ENCODE data around the gene AHCYL2. TPM values are rescaled to one million over a fixed set of nuclear protein-coding genes. Genes with fewer than 3 reads are reported as not detected.
"Not testable (repeated sequence)": the region's sequence is repeated elsewhere in the genome, so short reads cannot be mapped to it uniquely, and the experiment has no call there.

The AHCYL2 gene
- total and polyA plus RNA-seq, 2 donors (not counting 1 experiment from before 2014, with no cell fraction given), result 8.8 to 26.2 TPM

- H3K27ac ChIP-seq (ENCODE audit: low read length in 2 of 2); H3K36me3 ChIP-seq (replicated peaks in 1 of 2; ENCODE audit: control extremely low read depth in 1 of 2, control insufficient read depth in 1 of 2, extremely low read depth in 1 of 2, insufficient read depth in 2 of 2, low read length in 1 of 2); intact Hi-C loops (cut with micrococcal nuclease); H4K20me1 ChIP-seq (ENCODE audit: control insufficient read depth, insufficient read depth, low read length, poor library complexity, severe bottlenecking); H3K9me3 Mint-ChIP-seq (ENCODE audit: insufficient read depth); DNase-seq; H3K4me3 ChIP-seq (ENCODE audit: control extremely low read depth in 1 of 5, extremely low read depth in 1 of 5, insufficient read depth in 1 of 5, low read depth in 2 of 5, low read length in 4 of 5); H2AFZ ChIP-seq (ENCODE audit: insufficient read depth, low read depth, low read length, poor library complexity, severe bottlenecking); H3K4me3 Mint-ChIP-seq; H3K4me2 ChIP-seq (replicated peaks; ENCODE audit: low read depth, low read length, poor library complexity, severe bottlenecking); H3K27me3 ChIP-seq (replicated peaks in 1 of 4; ENCODE audit: control extremely low read depth in 1 of 4, control insufficient read depth in 3 of 4, insufficient read depth in 4 of 4, low read length in 3 of 4); ATAC-seq (ENCODE audit: low read depth); H3K27me3 Mint-ChIP-seq; H3K4me1 Mint-ChIP-seq; H3K9ac ChIP-seq (ENCODE audit: low read length); H3K9me3 ChIP-seq (ENCODE audit: control extremely low read depth in 1 of 3, control insufficient read depth in 2 of 3, insufficient read depth in 1 of 3, low read length in 2 of 3); POLR2A ChIA-PET; H3K27ac Mint-ChIP-seq; H3K79me2 ChIP-seq (ENCODE audit: control insufficient read depth, insufficient read depth, low read length): not testable (repeated sequence)
- CTCF ChIA-PET, result interaction anchor here (0.8 to 8.5 kb wide), 11 partner anchors 15 to 255 kb away, joined by 3 to 265 read pairs (median 22); no protein-coding TSS in a partner anchor
- H3K4me1 ChIP-seq (ENCODE audit: control insufficient read depth in 2 of 2, insufficient read depth in 2 of 2, low read length in 2 of 2), result peaks cover 3 to 11% of the 10 kb centered on the region in 2 donors
- whole genome bisulfite sequencing (ENCODE audit: insufficient coverage), result 90% methylated on average over 2 of the region's 8 CpGs
These were observed 7.9 kb upstream of the AHCYL2 start for GRCh38 chr7:129216821-129217416.

- Histone ChIP-seq H3K4me3 (ENCODE audit: control extremely low read depth in 1 of 5, extremely low read depth in 1 of 5, insufficient read depth in 1 of 5, low read depth in 2 of 5, low read length in 4 of 5) (no peak overlapping the region), H4K20me1 (ENCODE audit: control insufficient read depth, insufficient read depth, low read length, poor library complexity, severe bottlenecking) (no peaks in the 10 kb centered on the region), H3K36me3 (replicated peaks in 1 of 2; ENCODE audit: control extremely low read depth in 1 of 2, control insufficient read depth in 1 of 2, extremely low read depth in 1 of 2, insufficient read depth in 2 of 2, low read length in 1 of 2) (no peaks in the 10 kb centered on the region), H3K4me1 (ENCODE audit: control insufficient read depth in 2 of 2, insufficient read depth in 2 of 2, low read length in 2 of 2) (peaks cover 11 to 20% of the 10 kb centered on the region in 2 donors), H3K79me2 (ENCODE audit: control insufficient read depth, insufficient read depth, low read length) (peaks cover 3% of the 10 kb centered on the region), H3K27ac (ENCODE audit: low read length in 2 of 2) (no peak overlapping the region), H3K9ac (ENCODE audit: low read length) (no peak overlapping the region), H2AFZ (ENCODE audit: insufficient read depth, low read depth, low read length, poor library complexity, severe bottlenecking) (no peak overlapping the region), H3K4me2 (replicated peaks; ENCODE audit: low read depth, low read length, poor library complexity, severe bottlenecking) (no peak overlapping the region), H3K9me3 (ENCODE audit: control extremely low read depth in 1 of 3, control insufficient read depth in 2 of 3, insufficient read depth in 1 of 3, low read length in 2 of 3) (peaks cover 0 to 7% (median 0%) of the 10 kb centered on the region in 3 donors), H3K27me3 (replicated peaks in 1 of 4; ENCODE audit: control extremely low read depth in 1 of 4, control insufficient read depth in 3 of 4, insufficient read depth in 4 of 4, low read length in 3 of 4) (no peaks in the 10 kb centered on the region)
- TF ChIP-seq EZH2 (IDR thresholded peaks at IDR 0.05; ENCODE audit: borderline replicate concordance, insufficient read depth, low read depth, low read length, poor library complexity, severe bottlenecking), result no peak
- peak; percentile 96 for TF ChIP-seq CTCF (IDR thresholded peaks at IDR 0.05)
- peak overlapping the region; percentile 37 for H3K27ac Mint-ChIP-seq
- ChIA-PET CTCF (interaction anchor here (0.5 to 8.5 kb wide), 63 partner anchors 9 to 816 kb away, joined by 3 to 265 read pairs (median 4); partner anchors contain the start of gene KCP), POLR2A (interaction anchor here (0.6 to 0.8 kb wide), 3 partner anchors 43 to 183 kb away, joined by 3 to 9 read pairs (median 9); no protein-coding TSS in a partner anchor)
- peak; percentile 82 for ATAC-seq (ENCODE audit: low read depth)
- no peak overlapping the region for H3K4me3 Mint-ChIP-seq
- H3K27me3 Mint-ChIP-seq, result peaks cover 4% of the 10 kb centered on the region
- 13% methylated on average over 9 of the region's 9 CpGs for WGBS (ENCODE audit: insufficient coverage)
- DNase-seq, result peak; percentile 84
- intact Hi-C loops (cut with micrococcal nuclease), result loop anchor here (1.0 kb wide), 2 partner anchors 53 to 254 kb away; no protein-coding TSS in a partner anchor
- H3K4me1 Mint-ChIP-seq, result peaks cover 16% of the 10 kb centered on the region
- no peaks in the 10 kb centered on the region for H3K9me3 Mint-ChIP-seq (ENCODE audit: insufficient read depth)
These were observed 6.2 kb upstream of the AHCYL2 start for GRCh38 chr7:129218514-129219062.

- H3K36me3 ChIP-seq (replicated peaks in 1 of 2; ENCODE audit: control extremely low read depth in 1 of 2, control insufficient read depth in 1 of 2, extremely low read depth in 1 of 2, insufficient read depth in 2 of 2, low read length in 1 of 2); DNase-seq; H3K27ac ChIP-seq (ENCODE audit: low read length in 2 of 2); H3K79me2 ChIP-seq (ENCODE audit: control insufficient read depth, insufficient read depth, low read length); H3K9ac ChIP-seq (ENCODE audit: low read length); H4K20me1 ChIP-seq (ENCODE audit: control insufficient read depth, insufficient read depth, low read length, poor library complexity, severe bottlenecking); H2AFZ ChIP-seq (ENCODE audit: insufficient read depth, low read depth, low read length, poor library complexity, severe bottlenecking); H3K27me3 Mint-ChIP-seq; intact Hi-C loops (cut with micrococcal nuclease); H3K4me2 ChIP-seq (replicated peaks; ENCODE audit: low read depth, low read length, poor library complexity, severe bottlenecking); H3K9me3 Mint-ChIP-seq (ENCODE audit: insufficient read depth); H3K4me3 Mint-ChIP-seq; H3K9me3 ChIP-seq (ENCODE audit: control extremely low read depth in 1 of 3, control insufficient read depth in 2 of 3, insufficient read depth in 1 of 3, low read length in 2 of 3); ATAC-seq (ENCODE audit: low read depth); H3K27ac Mint-ChIP-seq; H3K27me3 ChIP-seq (replicated peaks in 1 of 4; ENCODE audit: control extremely low read depth in 1 of 4, control insufficient read depth in 3 of 4, insufficient read depth in 4 of 4, low read length in 3 of 4); H3K4me3 ChIP-seq (ENCODE audit: control extremely low read depth in 1 of 5, extremely low read depth in 1 of 5, insufficient read depth in 1 of 5, low read depth in 2 of 5, low read length in 4 of 5): not testable (repeated sequence)
- POLR2A ChIA-PET, result interaction anchor here (0.7 to 0.8 kb wide), 2 partner anchors 42 to 52 kb away, joined by 3 to 9 read pairs; no protein-coding TSS in a partner anchor
- H3K4me1 Mint-ChIP-seq, result peaks cover 18% of the 10 kb centered on the region
- WGBS (ENCODE audit: insufficient coverage), result 78% methylated on average over 3 of the region's 4 CpGs
- peaks cover 14 to 21% of the 10 kb centered on the region in 2 donors for H3K4me1 ChIP-seq (ENCODE audit: control insufficient read depth in 2 of 2, insufficient read depth in 2 of 2, low read length in 2 of 2)
- CTCF ChIA-PET, result interaction anchor here (0.5 to 8.5 kb wide), 45 partner anchors 9 to 816 kb away, joined by 3 to 265 read pairs (median 5); no protein-coding TSS in a partner anchor
These were observed 5.7 kb upstream of the AHCYL2 start for GRCh38 chr7:129219166-129219565.

All from B cell (primary cell).